GM12878 (cell line): ENCODE measurements around the gene RALGPS1. TPM values are rescaled to one million over a fixed set of nuclear protein-coding genes. Genes with fewer than 3 reads are reported as not detected.

ENCODE experiments used
- ATAC-seq: fragments of 200-7000 bp; cut with Tn5 transposase; 3 replicates; pipeline ENCODE4 v1.9.1; 2020; ENCODE audit warnings: mild to moderate bottlenecking, moderate library complexity
- BruUV-seq: library from RNA; stranded (reverse); fragments of 400-500 nt; replicated peaks from 2 replicates; lab custom pipeline; 2021; lab: Mats Ljungman, UMichigan
- CTCF ChIA-PET: fragments of 300-600 bp; sonication (Branson Sonifier 250); formaldehyde crosslinking; extraction: SDS; loops from one replicate; lab custom pipeline; 2021; ENCODE audit warnings: inconsistent platforms; lab: Yijun Ruan, JAX
- POLR2A ChIA-PET: fragments of 350-600 bp; formaldehyde crosslinking; extraction: SDS; loops from one replicate; lab custom pipeline; 2021; ENCODE audit warnings: inconsistent platforms; lab: Charles Lee
- RAD21 ChIA-PET: fragments of 300-600 bp; sonication (Branson Sonifier 250); formaldehyde crosslinking; loops from one replicate; lab custom pipeline; 2023; ENCODE audit warnings: antibody characterized with exemption; ENCODE audit not compliant: unreplicated experiment; lab: Charles Lee
- SMC1A ChIA-PET: fragments of 300-600 bp; sonication (Branson Sonifier 250); formaldehyde crosslinking; loops from one replicate; lab custom pipeline; 2023; ENCODE audit not compliant: unreplicated experiment, uncharacterized antibody; lab: Charles Lee
- DNase-seq: peaks from one replicate; pipeline ENCODE4 v3.0.0-alpha.2; 2011; ENCODE audit warnings: low read depth, low spot score
- FAIRE-seq: peaks from 3 replicates; lab custom pipeline; 2011; peaks lifted over from hg19 to GRCh38; lab: Jason Lieb, UNC
- H2AFZ ChIP-seq: 2 replicates; pipeline ENCODE4 v1.6.0; 2011; ENCODE audit warnings: low read depth, low read length, control low read depth; ENCODE audit not compliant: control insufficient read depth
- H3K27ac ChIP-seq: 2 replicates; pipeline ENCODE4 v1.5.1; 2011; ENCODE audit warnings: control low read depth; ENCODE audit not compliant: control insufficient read depth, insufficient read depth
- H3K27me3 ChIP-seq, 2 experiments: replicated peaks in 1 of 2; 2 replicates each; pipeline versions ENCODE4 v1.6.0 to v1.6.1; 2011; ENCODE audit warnings: low read length in 1 of 2; ENCODE audit not compliant: control insufficient read depth in 2 of 2, insufficient read depth in 2 of 2
- H3K36me3 ChIP-seq, 2 experiments: 2 replicates each; pipeline ENCODE4 v1.5.1; 2011; ENCODE audit warnings: low read length in 1 of 2; ENCODE audit not compliant: control insufficient read depth in 2 of 2, insufficient read depth in 2 of 2
- H3K4me1 ChIP-seq: 2 replicates; pipeline ENCODE4 v1.6.1; 2011; ENCODE audit warnings: mild to moderate bottlenecking, low read length, moderate library complexity, mixed read lengths; ENCODE audit not compliant: control insufficient read depth, insufficient read depth
- H3K4me2 ChIP-seq: 2 replicates; pipeline ENCODE4 v1.6.0; 2011; ENCODE audit warnings: control low read depth; ENCODE audit not compliant: control insufficient read depth, insufficient read depth
- H3K4me3 ChIP-seq: fragments of 200-600 bp; sonication (generic); 2 replicates; pipeline ENCODE4 v1.5.1; 2016
- H3K79me2 ChIP-seq: 2 replicates; pipeline ENCODE4 v1.6.0; 2011; ENCODE audit warnings: low read length; ENCODE audit not compliant: control insufficient read depth, insufficient read depth
- H3K9ac ChIP-seq: 2 replicates; pipeline ENCODE4 v1.8.0; 2011; ENCODE audit warnings: low read length, control low read depth, mixed read lengths; ENCODE audit not compliant: control insufficient read depth, insufficient read depth
- H3K9me3 ChIP-seq: replicated peaks from 3 replicates; pipeline ENCODE4 v1.5.1; 2011; ENCODE audit warnings: mild to moderate bottlenecking, low read length; ENCODE audit not compliant: control insufficient read depth, insufficient read depth
- H4K20me1 ChIP-seq: 2 replicates; pipeline ENCODE4 v1.6.0; 2011; ENCODE audit not compliant: control insufficient read depth, insufficient read depth
- ASH2L ChIP-seq: fragments of 300-600, 200-600 bp; sonication (generic); IDR thresholded peaks from 2 replicates; pipeline ENCODE4 v1.6.1; 2017; ENCODE audit warnings: low read depth, mild to moderate bottlenecking, borderline replicate concordance
- ATF7 ChIP-seq: fragments of 450-650 bp; IDR thresholded peaks from 2 replicates; pipeline ENCODE4 v1.6.1; 2016; ENCODE audit warnings: low read depth, mild to moderate bottlenecking
- BMI1 ChIP-seq: fragments of 450-650 bp; IDR thresholded peaks from 2 replicates; pipeline ENCODE4 v1.6.1; 2016; ENCODE audit warnings: mild to moderate bottlenecking, moderate library complexity, borderline replicate concordance
- FOS ChIP-seq: IDR thresholded peaks from 3 replicates; pipeline ENCODE4 v1.6.1; 2011; ENCODE audit warnings: borderline replicate concordance; ENCODE audit not compliant: insufficient read length; ENCODE audit errors: extremely low read depth
- JUNB ChIP-seq: IDR thresholded peaks from 2 replicates; pipeline ENCODE4 v1.6.1; 2016; ENCODE audit warnings: antibody characterized with exemption, mild to moderate bottlenecking
- MXI1 ChIP-seq: fragments of 150-350 bp; IDR thresholded peaks from 2 replicates; pipeline ENCODE4 v1.6.1; 2011; ENCODE audit warnings: low read depth, mild to moderate bottlenecking, inconsistent platforms, low read length, improper control_type of control experiment
- SMAD1 ChIP-seq: fragments of 450-650 bp; IDR thresholded peaks from 2 replicates; pipeline ENCODE4 v1.6.1; 2018; ENCODE audit warnings: mild to moderate bottlenecking, low read depth; ENCODE audit not compliant: partially characterized antibody
- SPI1 ChIP-seq: IDR thresholded peaks from 2 replicates; pipeline ENCODE4 v1.6.1; 2011; ENCODE audit warnings: low read depth, mild to moderate bottlenecking, low read length, moderate library complexity, borderline replicate concordance; ENCODE audit not compliant: insufficient read depth
- ZZZ3 ChIP-seq: IDR thresholded peaks from 2 replicates; pipeline ENCODE4 v1.6.1; 2011; ENCODE audit warnings: low read depth; ENCODE audit not compliant: control insufficient read depth, insufficient read length
- WGBS: methylation state at CpG from one replicate; pipeline ENCODE4 v1.1.6; 2016; ENCODE audit warnings: low lambda C conversion rate; ENCODE audit not compliant: insufficient replicate concordance, insufficient coverage; ENCODE audit errors: missing lambda C conversion rate; 5-methylcytosine and 5-hydroxymethylcytosine counted together
- in situ Hi-C: fragments of 300-500 bp; cut with MboI; formaldehyde crosslinking; loops from 9 replicates; pipeline ENCODE4 v1.14.3; 2018; ENCODE audit warnings: mixed read lengths
- intact Hi-C: fragments of 100-400 bp; cut with micrococcal nuclease; formaldehyde crosslinking; loops from one replicate; pipeline ENCODE4 v1.14.2; 2022; ENCODE audit not compliant: unreplicated experiment
- polyA plus RNA-seq, 11 experiments: library from polyadenylated mRNA; depleted of rRNA in 4 of 11; unstranded in 6 of 11; stranded (reverse) in 5 of 11; fragments of >200 nt; fragmentation: Nextera tagmentation in 4 of 11; fragmentation: Illumina TruSeq in 1 of 11; extraction: Ambion mirVana in 4 of 11; extraction: Trizol in 1 of 11; gene quantifications; 1 replicate in 1 of 11; 2 replicates in 10 of 11; pipeline versions ENCODE4 v1.2.1 to v1.2.3, GENCODE V29; 2011 to 2016; ENCODE audit warnings: inconsistent platforms in 2 of 11, missing spikeins in 2 of 11, low read depth in 1 of 11
- total RNA-seq, 4 experiments: library from RNA; depleted of rRNA in 3 of 4; stranded (reverse); fragments of >200 nt in 3 of 4; fragmentation: Illumina TruSeq in 1 of 4; extraction: Trizol in 1 of 4; gene quantifications; 2 replicates each; pipeline versions ENCODE4 v1.2.1 to v1.2.3, GENCODE V29; 2013 to 2021
- TF ChIP-seq, protein P1 (sequence below): fragments of 450-650 bp; formaldehyde crosslinking; IDR thresholded peaks from 2 replicates; pipeline ENCODE4 v1.4.0; 2022; ENCODE audit warnings: mild to moderate bottlenecking, moderate library complexity
- TF ChIP-seq, protein P2 (sequence below): fragments of 450-650 bp; IDR thresholded peaks from 2 replicates; pipeline ENCODE4 v1.6.1; 2016; ENCODE audit warnings: mild to moderate bottlenecking
- TF ChIP-seq, protein P3 (sequence below): fragments of 450-650 bp; IDR thresholded peaks from 2 replicates; pipeline ENCODE4 v1.6.1; 2017; ENCODE audit warnings: borderline replicate concordance
- TF ChIP-seq, protein P4 (sequence below): fragments of 450-650 bp; IDR thresholded peaks from 2 replicates; pipeline ENCODE4 v1.6.1; 2016; ENCODE audit warnings: mild to moderate bottlenecking
- TF ChIP-seq, protein P5 (sequence below): IDR thresholded peaks from 2 replicates; pipeline ENCODE4 v1.6.1; 2012; ENCODE audit warnings: low read depth, low read length, improper control_type of control experiment

The RALGPS1 gene
- total and polyA plus RNA-seq, 10 of the 15 experiments (the other 5 are each of a cell fraction or from before 2014, with no cell fraction given): 0.13 to 5.6 (median 2.7) TPM

DNA sequence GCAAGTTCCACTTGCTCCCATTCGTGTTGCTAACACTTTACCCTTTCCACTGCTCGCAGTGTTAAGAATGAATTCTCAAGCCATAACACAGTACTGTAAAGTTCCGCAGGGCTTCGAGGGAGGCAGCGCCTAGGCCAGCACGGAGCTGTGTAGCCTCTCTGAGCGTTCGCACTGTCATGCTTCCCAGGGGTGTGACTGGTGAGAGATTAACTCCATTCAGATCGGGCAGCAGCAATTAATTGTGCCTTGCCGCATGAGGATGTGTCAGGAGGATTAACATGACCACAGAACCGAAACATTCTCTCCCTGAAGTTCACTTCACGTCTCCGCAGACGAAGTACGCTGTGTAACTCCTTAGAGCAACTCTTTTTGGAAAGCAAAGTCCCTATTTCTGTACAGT, 30.9 kb upstream of the RALGPS1 start (continued):
- TF ChIP-seq MXI1: no peak
- TF ChIP-seq, protein P1, sequence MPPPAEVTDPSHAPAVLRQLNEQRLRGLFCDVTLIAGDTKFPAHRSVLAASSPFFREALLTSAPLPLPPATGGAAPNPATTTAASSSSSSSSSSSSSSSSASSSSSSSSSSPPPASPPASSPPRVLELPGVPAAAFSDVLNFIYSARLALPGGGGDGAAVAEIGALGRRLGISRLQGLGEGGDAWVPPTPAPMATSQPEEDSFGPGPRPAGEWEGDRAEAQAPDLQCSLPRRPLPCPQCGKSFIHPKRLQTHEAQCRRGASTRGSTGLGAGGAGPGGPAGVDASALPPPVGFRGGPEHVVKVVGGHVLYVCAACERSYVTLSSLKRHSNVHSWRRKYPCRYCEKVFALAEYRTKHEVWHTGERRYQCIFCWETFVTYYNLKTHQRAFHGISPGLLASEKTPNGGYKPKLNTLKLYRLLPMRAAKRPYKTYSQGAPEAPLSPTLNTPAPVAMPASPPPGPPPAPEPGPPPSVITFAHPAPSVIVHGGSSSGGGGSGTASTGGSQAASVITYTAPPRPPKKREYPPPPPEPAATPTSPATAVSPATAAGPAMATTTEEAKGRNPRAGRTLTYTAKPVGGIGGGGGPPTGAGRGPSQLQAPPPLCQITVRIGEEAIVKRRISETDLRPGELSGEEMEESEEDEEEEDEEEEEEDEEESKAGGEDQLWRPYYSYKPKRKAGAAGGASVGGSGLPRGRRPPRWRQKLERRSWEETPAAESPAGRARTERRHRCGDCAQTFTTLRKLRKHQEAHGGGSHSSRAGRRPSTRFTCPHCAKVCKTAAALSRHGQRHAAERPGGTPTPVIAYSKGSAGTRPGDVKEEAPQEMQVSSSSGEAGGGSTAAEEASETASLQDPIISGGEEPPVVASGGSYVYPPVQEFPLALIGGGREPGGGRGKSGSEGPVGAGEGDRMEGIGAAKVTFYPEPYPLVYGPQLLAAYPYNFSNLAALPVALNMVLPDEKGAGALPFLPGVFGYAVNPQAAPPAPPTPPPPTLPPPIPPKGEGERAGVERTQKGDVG (CRISPR knock-in tag): no peak
- TF ChIP-seq BMI1: no peak
- no peak for TF ChIP-seq ZZZ3
- TF ChIP-seq, all 136 proteins: peak for 0

DNA sequence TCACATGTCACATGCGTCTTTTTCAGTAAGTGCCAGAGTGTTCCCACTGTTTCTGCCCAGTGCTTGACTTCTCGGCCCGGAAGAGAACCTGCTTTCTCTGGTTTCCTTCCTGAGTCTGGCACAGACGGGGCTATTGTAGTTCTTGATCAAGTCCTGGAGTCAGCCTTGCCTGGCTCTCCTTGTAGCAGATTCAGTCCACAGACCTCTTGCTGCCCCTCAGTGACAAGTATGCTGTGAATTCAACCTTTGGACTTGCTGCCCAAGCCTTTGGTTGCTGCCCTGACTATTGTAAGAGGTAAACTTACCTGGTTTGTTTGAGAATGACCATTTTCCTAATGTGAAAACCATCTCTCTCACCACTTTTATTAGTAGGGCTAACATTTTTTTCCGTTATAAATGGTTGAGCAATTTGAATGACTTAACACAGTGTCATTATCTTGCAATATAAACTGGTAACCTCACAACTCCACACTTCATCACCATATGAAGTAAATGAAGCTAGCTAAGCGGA, 29.4 kb upstream of the RALGPS1 start:
- H4K20me1 ChIP-seq: no peaks in the 10 kb centered on the region
- TF ChIP-seq, protein P2, sequence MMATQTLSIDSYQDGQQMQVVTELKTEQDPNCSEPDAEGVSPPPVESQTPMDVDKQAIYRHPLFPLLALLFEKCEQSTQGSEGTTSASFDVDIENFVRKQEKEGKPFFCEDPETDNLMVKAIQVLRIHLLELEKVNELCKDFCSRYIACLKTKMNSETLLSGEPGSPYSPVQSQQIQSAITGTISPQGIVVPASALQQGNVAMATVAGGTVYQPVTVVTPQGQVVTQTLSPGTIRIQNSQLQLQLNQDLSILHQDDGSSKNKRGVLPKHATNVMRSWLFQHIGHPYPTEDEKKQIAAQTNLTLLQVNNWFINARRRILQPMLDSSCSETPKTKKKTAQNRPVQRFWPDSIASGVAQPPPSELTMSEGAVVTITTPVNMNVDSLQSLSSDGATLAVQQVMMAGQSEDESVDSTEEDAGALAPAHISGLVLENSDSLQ: no peak
- TF ChIP-seq ATF7: no peak
- TF ChIP-seq, protein P3, sequence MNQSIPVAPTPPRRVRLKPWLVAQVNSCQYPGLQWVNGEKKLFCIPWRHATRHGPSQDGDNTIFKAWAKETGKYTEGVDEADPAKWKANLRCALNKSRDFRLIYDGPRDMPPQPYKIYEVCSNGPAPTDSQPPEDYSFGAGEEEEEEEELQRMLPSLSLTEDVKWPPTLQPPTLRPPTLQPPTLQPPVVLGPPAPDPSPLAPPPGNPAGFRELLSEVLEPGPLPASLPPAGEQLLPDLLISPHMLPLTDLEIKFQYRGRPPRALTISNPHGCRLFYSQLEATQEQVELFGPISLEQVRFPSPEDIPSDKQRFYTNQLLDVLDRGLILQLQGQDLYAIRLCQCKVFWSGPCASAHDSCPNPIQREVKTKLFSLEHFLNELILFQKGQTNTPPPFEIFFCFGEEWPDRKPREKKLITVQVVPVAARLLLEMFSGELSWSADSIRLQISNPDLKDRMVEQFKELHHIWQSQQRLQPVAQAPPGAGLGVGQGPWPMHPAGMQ: no peak
- TF ChIP-seq, protein P4, sequence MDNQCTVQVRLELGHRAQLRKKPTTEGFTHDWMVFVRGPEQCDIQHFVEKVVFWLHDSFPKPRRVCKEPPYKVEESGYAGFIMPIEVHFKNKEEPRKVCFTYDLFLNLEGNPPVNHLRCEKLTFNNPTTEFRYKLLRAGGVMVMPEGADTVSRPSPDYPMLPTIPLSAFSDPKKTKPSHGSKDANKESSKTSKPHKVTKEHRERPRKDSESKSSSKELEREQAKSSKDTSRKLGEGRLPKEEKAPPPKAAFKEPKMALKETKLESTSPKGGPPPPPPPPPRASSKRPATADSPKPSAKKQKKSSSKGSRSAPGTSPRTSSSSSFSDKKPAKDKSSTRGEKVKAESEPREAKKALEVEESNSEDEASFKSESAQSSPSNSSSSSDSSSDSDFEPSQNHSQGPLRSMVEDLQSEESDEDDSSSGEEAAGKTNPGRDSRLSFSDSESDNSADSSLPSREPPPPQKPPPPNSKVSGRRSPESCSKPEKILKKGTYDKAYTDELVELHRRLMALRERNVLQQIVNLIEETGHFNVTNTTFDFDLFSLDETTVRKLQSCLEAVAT: no peak
- no peak for TF ChIP-seq JUNB
- no peak for TF ChIP-seq FOS
- TF ChIP-seq, protein P5, sequence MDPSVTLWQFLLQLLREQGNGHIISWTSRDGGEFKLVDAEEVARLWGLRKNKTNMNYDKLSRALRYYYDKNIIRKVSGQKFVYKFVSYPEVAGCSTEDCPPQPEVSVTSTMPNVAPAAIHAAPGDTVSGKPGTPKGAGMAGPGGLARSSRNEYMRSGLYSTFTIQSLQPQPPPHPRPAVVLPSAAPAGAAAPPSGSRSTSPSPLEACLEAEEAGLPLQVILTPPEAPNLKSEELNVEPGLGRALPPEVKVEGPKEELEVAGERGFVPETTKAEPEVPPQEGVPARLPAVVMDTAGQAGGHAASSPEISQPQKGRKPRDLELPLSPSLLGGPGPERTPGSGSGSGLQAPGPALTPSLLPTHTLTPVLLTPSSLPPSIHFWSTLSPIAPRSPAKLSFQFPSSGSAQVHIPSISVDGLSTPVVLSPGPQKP: no peak
- no peak for TF ChIP-seq ASH2L
- no peak for TF ChIP-seq SPI1
- no peak for TF ChIP-seq SMAD1
- no peak for TF ChIP-seq MXI1

More for the DNA sequence above, 29.4 kb upstream of the RALGPS1 start:
- Histone ChIP-seq H3K4me1 (no peaks in the 10 kb centered on the region), H3K9ac (no peak overlapping the region), H3K79me2 (no peaks in the 10 kb centered on the region), H3K36me3 (peaks cover 6 to 15% of the 10 kb centered on the region in 2 experiments), H3K27me3 (no peaks in the 10 kb centered on the region), H3K4me3 (no peak overlapping the region), H3K4me2 (no peak overlapping the region), H2AFZ (no peak overlapping the region), H3K9me3 (no peaks in the 10 kb centered on the region), H3K27ac (no peak overlapping the region)
- ChIA-PET CTCF (no interaction called here), POLR2A (no interaction called here), SMC1A (interaction anchor here (2.2 kb wide), 1 partner anchor 16 kb away, joined by 5 read pairs; no protein-coding TSS in a partner anchor), RAD21 (no interaction called here)
- 89% methylated on average over 6 of the region's 6 CpGs for WGBS
- ATAC-seq (no peak), DNase-seq (no peak), FAIRE-seq (no peak)
- intact Hi-C loops: no loop called here
- no TSS peak for BruUV-seq
- in situ Hi-C loops: no loop called here
